HG02943 (cell line): ENCODE results near the gene IL17RD.

Experiments
- ATAC-seq: cut with Tn5 transposase; IDR thresholded peaks from one replicate; pipeline ENCODE4 v1.9.1; 2021; ENCODE audit warnings: mild to moderate bottlenecking, low read depth, moderate library complexity; ENCODE audit not compliant: unreplicated experiment

The IL17RD gene

GRCh38 chr3:57133157-57133556 is 32.0 kb downstream of the IL17RD start:
- ATAC-seq: no peak

DNA sequence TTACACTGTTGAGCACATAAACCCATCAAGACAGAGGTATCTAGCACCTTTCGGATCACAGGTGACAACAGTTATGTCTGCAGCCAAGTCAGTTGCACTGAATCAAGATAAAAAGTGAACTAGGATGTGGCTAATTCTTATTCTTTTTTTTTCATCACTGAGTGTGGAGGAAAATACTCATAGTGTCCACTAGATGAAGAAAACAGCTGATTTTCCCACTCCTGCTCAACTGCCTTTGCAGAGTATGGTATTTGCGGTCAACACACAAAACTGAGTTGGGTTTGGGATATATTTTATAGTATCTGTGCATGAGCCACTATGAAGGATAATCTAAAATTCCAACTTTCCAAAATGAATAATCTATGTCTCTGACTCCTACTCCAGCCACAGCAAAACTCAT is 32.5 kb downstream of the IL17RD start:
- ATAC-seq: no peak

- no peak for ATAC-seq
These were observed 34.0 kb downstream of the IL17RD start for GRCh38 chr3:57131210-57131588.

DNA sequence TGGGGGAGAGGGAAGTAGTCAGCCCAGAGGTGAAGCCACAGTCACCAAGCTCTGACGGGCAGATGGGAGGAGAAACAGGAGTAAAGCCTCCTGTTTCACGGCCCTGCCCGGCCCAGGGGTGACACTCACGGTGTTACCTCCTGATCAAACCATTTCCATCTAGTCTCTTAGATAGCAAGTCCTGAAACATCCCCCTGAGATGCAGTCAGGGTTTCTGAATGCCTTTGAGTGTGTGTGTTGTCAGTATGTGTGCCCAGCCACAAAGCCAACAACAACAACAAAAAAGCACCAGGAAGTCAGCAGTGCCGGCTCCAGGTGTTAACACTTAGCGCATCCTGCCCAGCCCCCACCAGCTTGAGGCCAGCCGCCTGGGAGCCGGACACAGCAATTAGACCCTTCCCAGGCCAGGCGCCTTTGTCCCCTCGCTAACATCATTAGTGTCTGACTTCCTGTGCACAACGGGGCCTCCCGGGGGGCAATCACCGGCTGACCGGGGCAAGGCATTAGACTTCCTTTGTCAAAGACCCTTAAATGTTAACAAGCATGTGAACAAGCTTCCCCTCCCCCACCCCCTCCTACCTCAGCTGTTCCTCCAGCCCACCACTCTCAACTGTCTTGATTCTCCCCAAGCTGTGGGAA is 34.5 kb downstream of the IL17RD start:
- no peak for ATAC-seq

- no peak for ATAC-seq
These were observed 36.1 kb downstream of the IL17RD start for GRCh38 chr3:57128826-57129667.

DNA sequence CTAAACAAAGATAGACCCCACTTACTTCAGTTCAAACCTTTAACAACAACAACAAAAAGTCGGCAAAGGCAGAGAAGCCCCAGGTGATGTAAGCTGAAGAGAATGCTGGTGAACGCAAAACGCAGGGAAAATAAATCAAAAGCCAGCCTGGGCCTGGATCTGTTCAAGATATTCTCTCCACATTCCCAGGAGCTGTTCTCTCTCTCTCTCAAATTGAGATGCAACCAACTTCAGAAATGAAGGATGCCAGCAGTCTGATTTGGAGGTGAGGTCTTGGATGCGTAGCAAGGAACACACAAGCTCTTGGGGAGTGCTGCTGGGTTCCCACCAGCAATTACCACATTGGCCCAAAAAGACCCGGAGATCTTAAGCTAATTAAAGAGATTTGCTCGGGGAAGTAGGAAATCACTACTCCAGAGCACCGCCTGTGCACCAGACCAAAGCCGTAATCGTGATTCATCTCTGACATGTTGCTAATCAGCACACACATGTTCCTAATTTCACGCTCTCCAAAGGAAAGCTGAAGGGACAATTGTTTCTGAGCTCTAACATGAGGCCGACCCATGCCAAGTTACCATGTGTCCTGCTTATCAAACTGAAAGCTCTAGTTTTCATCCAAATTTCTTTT is 37.1 kb downstream of the IL17RD start:
- no peak for ATAC-seq

GRCh38 chr3:57126244-57126643 is 38.9 kb downstream of the IL17RD start:
- no peak for ATAC-seq

DNA sequence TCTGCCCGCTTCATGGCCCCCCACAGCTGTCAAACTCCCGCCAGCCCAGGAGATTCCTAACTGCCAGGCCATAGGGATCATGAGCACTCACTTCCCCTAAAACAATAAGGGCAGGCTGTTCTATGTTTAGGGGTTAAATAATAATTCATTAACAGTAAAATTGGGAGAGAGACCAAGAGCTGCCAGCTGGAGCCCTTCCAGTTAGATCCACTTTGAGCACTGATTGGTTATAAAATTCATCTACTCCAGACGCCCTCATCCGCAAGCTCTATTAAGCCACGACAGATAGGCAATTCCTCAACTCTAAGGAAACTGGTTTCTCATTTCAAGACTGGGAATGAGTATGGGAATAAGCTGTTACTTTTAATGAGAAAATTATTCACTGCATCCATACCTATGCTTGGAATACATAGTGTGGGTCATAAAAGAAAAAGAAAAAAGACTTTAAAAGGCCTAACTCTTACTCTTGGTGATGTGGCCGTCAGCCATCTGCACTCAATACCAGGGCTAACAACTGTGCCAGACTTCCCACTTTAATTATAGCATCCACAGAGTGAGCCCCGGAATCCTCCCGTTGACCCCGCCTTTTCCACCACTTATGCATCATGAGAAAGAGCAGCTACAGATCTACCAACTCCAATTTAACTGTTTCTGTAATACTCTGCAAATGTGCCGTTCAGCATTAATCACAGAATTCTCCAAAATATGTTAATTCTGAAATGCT is 44.5 kb downstream of the IL17RD start:
- ATAC-seq: no peak

- ATAC-seq: no peak
These were observed 45.1 kb downstream of the IL17RD start for GRCh38 chr3:57120040-57120439.

DNA sequence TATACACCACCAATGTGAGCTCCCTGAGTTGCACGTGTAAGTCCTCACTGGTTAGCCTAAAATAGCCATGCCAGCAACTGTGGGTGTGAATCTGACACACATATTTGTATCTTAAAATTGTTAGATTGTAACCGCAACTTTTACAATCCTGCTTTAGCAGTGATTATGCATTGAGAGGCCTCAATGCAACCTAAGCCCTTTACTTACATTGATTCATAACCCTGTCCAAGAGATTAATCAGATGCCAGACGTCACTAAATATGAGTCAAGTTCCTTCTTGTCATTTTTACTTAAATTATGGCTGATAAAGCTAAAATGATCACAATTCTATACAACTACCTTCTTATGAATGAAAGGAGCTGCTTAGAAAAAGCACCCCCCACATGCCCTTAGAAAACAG is 46.9 kb downstream of the IL17RD start:
- ATAC-seq: no peak

DNA sequence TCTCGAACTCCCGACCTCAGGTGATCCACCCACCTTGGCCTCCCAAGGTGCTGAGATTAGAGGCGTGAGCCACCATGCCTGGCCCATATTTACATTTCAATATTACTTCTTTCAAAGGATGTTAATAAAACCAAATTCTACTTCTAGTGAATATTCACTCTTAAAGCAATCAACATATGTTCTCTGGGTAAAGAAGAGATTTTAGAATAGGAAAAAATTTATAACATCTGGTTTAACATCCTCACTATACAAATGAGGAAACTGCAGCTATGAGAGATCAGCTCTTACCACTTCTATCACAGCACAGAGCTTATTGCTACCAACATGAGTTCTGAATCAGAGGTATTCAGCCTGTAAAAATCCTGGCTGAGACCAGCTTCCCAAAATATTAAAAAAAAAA is 48.7 kb downstream of the IL17RD start:
- ATAC-seq: no peak

- no peak for ATAC-seq
These were observed 52.9 kb downstream of the IL17RD start for GRCh38 chr3:57112206-57112605.

- no peak for ATAC-seq
These were observed 54.4 kb downstream of the IL17RD start for GRCh38 chr3:57110798-57111197.

DNA sequence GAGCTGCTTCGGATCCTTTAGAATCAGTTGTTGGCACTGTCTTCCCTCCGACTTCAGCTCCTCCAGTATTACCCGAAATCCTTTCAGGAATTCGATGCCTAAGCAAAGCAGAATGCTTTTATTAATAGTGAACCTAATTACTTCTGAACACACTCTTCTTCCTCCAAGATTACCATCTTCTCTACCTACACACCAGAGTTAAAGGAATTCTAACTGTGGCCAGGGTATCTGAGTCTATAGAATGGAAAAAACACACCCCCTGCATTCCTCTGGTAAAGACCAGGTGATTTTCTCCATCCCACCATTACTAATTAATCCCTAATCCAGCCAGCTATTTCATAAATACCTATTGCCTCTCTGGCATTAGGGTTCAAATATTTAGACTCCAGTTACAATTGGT is 54.9 kb downstream of the IL17RD start:
- no peak for ATAC-seq

DNA sequence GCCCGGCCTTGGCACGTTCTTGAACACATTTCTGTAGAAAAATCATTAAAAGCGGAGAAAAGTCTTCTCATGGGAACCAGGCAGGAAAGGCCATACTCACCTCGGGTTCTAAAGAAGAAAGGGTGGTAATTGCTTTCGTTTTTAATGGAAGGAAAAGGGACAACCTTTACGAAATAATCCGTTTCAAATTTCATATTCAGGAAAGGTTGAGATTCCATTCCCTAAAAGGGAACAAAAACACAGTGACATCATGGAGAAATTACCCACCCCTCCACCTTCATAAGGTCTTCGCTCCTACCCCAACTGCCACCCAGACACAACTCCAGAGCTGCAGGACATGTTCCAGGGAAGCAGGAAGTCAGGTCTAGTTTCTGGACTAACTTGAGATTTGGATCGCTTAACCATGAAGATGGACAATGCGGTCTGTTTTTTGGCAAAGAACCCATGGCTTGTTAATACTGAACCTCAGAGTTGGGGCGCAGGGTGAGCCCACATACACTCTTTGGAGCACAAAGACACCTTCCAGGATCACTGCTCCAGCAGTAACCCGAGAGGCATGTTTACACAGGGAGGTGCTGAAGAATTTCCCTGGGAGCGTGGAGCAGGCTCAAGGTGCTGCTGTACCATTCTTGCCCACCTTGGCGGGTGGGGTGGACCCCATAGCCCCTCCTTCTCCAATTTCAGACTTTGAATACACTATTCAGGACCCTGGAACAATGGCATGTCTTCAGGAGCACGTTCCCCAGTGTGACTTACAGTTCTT is 55.5 kb downstream of the IL17RD start:
- no peak for ATAC-seq

- ATAC-seq: no peak
These were observed 56.5 kb downstream of the IL17RD start for GRCh38 chr3:57108684-57109083.

- no peak for ATAC-seq
These were observed 59.6 kb downstream of the IL17RD start for GRCh38 chr3:57105585-57105984.

DNA sequence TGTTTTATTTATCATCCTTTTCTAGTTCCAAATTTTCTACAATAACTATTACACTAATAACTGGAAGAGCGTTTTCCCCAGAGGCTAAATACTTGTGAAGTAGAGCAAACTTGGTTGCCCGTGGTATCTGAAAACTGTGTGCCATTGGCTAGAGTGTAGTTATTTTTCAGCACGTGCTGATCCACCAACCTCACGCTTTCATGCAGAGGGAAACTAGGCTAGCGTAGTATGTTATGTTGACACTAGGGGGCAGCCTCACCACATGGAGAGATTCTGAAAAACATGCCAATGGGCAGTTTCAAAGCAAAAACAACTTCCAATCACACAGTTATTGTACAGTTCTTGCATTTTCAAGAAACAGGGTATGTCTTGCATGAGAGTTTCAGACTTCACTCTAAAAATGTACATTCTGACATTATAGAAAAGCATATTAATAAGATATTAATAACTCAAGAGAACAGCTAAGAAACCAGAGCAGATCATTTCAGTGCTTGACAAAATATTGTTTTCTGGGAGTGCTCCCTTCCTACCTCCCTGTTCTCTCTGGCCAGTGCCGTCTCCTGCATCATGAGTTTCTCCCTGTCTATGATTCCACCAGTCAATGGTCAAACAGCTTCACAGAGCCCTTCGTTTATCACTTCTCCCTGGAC is 65.0 kb downstream of the IL17RD start:
- ATAC-seq: no peak

- no peak for ATAC-seq
These were observed 66.5 kb downstream of the IL17RD start for GRCh38 chr3:57098418-57099310.
